HG03354 (cell line): ENCODE measurements around the gene LRP1B.

Experiments
- ATAC-seq: cut with Tn5 transposase; IDR thresholded peaks from one replicate; pipeline ENCODE4 v1.9.1; 2021; ENCODE audit warnings: mild to moderate bottlenecking; ENCODE audit not compliant: unreplicated experiment, poor library complexity, severe bottlenecking

The LRP1B gene

DNA sequence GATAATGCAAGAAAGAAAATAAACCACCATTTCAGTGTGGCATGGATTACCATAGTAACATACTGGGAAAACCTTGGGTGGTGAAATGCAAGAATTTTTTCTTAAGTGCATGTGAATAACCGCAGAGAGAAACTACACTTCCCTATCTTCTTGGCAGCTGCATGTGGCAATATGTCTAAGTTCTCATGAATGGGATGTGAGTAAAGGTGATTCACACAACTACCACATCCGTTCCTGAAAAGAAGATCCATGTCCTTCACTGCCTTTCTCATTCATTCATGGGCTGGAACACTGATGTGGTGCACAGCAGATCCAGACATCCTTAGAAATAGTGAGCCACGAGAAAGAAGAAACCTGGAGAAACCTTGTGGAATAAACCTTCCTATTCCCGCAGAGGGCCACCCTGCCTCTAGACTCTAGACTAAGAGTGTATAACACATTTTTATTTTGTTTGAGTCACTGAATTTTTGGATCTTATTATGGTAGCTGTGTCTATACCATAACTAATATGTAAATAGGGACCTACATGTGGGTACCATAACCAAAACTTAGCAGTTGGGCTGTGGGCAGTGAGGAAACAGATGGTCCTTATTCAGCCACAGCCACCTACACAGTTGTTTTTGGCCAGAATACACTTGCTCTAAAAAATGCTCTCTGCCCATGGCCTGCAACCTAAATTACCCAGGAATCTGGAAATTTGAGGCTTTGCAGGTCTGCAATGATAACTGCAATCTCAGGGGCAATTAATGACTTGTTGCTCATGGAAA lies 573.3 kb downstream of the LRP1B start:
- ATAC-seq, result peak; percentile 44

DNA sequence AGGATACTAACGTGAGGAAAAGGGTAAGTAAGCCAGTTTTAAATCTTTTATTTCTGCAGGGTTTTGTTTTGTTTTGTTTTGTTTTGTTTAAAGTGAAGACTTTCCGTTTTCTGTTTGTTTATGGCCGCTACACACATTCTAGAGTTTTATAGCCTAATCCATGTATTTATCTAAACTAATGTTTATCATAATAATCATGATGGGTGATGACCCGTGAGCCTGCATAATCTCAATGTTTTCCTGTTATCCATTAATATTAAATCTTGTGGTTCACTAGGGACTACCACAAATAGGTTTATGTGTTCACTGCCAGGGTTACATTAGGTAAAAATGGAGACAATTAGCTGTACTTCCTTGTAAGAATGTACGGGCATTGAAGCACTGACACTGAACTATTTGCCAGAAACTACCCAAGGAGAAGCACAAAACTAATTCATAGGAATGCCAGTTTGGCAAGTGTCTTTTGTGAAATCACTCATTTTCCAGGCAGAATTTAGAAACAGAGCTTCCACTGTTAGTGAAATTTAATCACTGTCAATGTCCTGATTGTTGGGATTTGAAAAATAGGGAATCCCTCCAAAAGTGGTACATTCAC lies 574.8 kb downstream of the LRP1B start:
- ATAC-seq, result no peak

DNA sequence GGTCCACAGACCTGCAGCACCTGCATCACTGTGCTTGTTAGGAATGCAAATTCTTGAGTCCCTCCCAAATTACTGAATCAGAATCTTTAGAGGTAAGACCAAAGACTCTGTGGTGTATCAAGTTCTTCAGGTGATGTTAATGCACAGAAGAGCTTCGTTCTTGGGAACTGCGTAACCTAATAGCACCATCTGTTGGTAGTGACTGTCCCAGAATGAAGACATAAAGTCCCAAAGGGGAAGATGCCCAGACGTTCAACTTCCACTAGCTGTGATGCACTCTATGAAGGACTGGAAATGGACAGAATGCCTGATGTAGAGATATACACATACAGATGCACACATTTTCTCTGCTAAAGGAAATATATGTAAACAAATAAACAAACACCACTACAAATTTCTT lies 576.0 kb downstream of the LRP1B start:
- peak; percentile 87 for ATAC-seq

DNA sequence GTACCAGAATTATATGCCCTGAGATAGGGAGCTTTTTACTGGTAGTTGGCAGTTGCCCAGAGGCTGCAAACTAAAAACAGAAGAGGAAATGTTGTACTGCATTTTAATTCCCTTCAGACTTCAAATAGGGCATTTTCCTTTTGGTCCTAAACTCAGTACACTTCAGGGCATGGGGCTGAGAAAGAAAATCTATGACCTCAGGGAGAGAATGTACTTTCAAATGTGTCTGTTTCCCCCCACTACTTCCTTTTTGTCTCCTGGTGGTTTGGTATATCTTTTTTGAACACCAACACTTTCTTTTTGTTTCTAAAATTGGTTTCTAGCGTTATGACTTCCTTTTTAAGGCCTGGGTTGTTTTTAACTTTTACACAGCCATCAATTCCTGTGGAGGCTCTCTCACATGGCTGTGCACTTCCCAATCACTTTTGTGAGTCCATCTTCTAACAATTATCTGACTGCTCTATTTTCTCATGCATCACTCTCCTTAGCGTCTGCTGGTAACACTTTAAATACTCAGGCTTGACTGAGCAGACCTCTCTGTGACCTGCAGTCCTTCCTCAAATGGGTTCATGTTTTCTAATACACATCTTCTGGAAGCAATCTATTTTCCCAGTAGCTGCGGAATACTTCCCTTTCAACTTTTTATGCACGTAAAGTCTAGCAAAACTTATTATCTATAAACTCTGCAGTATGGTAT lies 596.0 kb downstream of the LRP1B start:
- peak; percentile 91 for ATAC-seq

DNA sequence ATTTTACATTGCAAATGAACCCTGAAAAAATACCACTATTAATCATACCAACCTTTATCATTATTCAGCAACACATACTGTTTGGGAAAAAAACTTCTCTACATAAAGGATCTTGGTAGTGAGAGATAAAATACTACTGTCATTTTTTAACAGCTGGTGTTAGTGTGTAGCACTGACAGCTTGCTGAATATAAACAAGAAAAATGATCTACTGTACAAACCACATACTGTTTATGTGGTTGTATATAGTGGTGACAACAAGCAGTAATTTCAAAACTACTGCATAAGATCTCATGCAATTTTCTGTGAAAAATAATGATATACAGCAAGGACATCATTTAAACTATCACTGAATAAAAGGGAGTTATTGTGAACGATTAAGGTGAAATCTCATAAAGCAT lies 601.2 kb downstream of the LRP1B start:
- ATAC-seq, result no peak

DNA sequence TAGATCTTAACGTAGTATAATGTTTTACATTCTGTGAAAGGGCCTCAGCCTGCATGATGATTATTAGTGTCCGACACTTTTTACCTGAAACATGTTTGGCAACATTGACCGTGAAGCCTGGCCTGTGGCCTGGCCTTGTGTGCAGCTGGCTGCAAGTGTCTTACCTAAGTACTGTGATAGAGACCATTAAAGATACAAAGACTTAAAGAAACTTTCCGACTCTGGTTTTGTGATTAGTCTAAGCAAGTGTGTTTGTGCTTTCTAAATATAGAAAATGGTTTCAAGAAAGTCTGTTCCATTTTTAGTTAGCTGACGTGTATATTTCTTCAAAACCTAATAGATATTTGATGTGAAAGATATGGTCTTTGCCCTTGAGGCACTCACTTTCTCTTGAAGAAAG lies 601.8 kb downstream of the LRP1B start:
- peak; percentile 47 for ATAC-seq

DNA sequence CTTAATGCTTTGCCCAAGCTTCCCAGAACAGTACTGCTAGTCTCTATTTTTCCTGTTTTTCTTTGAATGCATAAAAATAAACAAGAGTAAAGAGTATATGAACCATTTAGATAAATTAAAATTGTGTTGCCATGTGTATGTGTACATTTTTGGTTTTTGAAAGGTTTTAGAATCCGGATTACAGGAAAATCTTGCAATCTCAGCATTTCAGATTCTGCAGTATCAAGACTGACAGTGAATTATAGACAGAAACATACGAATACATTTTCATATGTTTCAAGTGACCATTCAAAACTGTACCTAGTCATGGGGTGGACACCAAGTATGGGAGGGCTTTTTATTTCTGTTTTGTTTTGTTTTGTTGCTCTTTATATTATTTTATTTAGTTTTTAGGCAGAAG lies 604.1 kb downstream of the LRP1B start:
- no peak for ATAC-seq

DNA sequence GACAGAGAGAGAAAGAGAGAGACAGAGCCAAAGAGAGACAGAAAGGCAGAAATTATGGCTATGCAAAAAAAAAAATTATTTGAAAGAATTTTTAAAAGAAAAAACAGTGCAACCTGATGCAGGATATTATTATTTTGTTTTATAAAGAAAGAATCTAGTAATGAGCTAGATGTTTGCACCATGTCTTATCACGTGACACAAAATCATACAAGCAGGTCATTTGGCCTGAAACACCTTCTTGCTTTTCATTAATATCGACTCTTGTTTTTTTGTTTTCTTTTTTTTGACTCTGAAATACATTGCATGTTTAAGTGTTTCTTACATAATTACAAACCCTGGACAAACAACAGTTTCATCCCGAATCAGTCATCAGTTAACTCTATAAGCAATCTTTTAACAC lies 606.0 kb downstream of the LRP1B start:
- ATAC-seq, result no peak

DNA sequence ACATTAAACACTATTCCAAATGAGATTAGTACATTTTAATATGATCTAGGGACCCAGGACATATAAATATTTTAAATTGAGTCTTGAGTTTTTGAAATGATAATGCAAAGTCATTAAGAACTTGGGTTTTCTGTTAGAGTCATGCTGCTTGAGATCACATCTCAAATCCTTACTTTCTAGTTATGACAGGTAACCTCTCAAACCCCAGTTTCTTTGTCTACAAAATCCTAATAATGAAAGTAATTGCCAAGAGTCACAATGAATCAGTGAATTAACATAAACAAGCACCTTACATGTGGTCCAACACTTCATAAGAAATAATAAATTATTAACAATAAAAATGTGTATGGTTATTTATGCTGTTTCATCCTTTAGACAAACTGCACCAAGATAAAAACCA lies 607.6 kb downstream of the LRP1B start:
- peak; percentile 81 for ATAC-seq

DNA sequence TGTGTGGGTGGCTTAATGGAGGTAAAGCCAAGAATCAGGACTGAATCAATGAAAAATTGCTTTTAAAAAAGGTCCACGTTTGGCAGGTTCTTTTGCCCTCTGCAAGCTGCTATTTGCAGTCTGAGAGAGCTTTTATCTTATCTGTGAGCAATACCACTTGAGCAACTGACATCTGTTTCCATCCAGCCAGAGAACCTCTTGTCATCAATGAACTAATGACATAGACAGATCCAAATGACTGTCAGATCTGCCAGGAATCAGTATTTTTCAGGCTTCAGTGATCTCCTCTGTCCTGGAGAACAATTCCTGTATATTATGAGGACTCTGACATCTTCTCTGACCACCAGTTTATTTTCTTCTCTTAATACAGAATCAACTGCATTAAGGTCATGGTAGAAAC lies 608.1 kb downstream of the LRP1B start:
- ATAC-seq, result no peak

DNA sequence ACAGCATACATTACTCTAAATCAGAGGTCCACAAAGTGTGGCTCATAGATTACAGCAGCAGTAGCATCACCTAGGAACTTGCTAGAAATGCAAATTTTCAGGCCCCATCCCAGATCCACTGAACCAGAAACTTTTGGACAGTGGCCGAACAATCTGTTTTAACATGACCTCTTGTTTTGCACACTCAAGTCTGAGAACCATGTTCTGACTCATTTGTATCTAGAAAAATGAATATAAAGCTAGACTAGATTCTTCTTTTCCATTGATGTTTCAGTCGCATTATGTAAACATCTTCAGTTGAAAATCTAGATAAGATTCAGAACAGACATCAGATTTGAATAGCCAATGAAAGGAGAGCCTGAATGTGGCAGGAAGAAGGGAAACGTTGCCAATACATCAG lies 608.8 kb downstream of the LRP1B start:
- no peak for ATAC-seq

DNA sequence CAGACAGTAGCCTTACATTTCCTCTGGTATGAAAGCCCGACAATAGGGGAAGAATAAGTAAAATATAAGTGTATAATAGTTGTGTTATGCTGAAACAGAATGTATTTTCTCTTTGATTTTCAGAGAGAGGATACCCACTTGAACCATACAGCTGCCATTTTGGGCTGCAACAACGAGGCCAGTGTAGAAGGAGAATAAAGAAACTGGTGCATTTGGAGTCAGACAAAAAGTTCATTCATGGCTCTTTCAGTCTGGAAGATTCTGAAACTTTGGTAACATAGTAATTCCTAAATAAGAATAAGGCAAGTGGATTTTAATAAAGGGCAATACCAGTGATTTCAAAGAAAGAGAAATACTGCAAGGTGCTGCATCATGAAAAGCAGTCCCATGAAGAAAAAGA lies 610.9 kb downstream of the LRP1B start:
- ATAC-seq, result no peak

DNA sequence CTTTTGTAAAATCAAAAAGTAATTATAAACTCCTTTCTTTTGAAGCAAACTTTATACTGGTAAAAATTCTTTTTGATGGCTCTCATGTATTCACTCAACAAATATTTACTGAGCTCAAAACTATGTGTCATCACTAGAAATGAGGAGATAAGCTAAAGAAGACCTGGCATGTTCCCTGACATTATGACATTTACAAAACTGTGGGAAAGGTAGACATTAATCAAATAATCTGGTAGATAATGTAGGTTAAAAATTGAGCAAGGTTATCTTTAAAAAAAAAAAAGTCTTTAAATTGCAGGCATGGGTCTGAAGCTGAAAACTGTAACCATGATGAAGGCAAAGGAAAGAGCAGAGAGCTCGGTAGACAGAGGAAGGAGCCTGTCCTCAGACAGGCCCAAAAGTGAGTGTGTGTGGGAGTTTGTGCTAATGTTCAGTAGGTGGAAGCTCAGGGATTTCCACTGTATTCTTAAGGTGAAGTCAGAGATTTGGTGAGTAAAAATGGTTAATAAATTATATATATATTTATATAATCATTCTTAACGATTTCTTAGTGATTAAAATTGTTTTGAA lies 612.9 kb downstream of the LRP1B start:
- ATAC-seq, result no peak

DNA sequence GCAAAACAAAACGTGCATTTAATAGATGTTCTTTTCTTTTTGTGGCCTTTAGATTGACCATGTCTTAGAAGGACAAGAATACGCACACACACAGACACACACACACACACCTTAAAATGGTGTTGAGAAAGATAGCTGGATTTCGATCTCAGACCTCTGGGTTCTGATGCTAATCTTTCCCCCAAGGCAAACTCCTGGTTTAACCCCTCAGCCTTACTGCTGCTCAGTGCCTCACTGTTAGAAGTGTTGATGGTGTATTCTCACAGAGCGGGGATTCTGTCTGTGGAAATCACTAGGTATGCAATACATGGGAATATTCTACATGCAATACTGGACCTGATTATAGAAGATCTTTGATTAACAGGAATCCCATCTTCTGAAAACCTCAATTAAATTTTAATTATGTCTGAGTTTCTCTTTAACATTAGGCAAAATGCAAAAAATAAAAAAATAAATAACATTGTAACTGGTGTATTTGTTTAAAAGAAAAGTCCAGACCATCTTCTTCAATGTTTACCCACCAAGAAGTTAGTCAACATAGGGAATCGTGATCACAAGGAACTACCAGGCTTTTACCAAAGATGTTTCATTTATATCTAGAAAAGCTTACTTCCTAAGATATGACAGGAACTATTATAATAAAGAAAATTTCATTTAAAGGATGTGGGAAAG lies 613.5 kb downstream of the LRP1B start:
- no peak for ATAC-seq

DNA sequence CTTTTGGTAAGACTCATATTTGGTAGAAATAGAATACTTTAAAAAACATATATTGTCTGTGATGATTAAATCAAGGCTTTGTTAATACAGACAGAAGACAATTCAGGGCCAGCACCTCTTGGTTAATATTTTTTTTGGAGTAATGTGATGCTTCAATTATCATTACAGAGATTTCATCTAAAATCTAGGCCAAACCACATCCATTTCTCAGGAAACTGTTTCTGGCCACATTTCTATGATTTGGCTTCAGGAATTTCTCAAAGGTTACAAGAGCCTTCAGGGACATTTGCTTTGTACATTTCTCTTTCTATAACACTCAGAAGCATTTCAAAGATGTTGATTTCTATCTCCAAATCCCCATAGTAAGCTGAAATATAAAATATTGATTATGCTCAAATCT lies 614.9 kb downstream of the LRP1B start:
- no peak for ATAC-seq

DNA sequence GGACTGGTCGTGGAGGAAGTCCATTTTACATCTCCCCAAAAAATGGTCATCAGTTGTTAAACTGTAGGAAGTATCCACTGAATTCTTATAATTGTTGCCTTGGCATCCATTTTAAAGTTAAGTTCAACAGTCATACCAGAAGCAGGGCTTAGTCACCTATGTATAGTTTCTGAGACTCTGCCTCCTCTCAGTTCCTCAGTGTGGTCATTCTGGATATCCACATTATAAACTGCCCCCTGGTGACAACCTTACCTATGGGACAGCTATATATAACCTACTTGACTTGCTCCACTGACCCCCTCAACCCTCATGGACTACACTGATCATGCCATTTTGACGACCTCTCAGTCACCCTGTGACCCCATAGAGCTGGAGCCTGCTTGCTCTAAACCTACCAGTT lies 617.0 kb downstream of the LRP1B start:
- ATAC-seq, result peak; percentile 100

DNA sequence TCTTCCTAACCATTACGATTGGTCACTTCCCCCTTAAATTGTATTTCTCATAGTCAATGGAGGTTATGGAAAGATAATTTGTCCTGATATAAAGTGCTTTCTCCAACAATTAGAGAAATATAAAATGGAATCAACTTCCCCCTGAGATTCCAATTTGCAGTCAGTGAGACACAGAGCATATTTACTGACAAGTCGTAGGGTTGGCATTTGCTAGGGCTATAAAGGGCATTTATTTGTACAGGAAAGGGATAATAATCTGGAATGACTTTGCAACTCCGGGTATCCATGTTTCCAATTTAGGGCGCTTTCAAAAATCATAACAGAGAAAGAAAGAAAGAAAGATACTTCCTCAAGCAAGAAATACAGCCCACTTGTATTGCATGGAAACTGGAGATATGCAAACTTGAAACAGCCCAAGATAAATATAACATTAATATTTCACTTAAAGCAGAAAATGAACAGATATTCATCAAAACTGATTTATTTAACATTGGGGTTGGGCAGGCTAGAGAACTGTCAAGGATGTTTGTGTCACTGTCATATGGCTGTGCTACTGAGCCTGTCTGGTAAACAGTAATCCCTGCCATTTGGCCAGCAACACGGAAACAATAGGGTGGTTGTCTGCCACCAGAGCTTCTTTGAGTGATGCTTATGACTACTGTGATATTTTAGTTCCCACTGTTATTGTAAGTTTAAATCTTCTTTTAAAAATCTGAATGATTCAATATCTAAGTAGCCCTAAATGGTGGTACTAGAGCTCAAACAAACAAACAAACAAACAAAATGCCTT lies 621.8 kb downstream of the LRP1B start:
- ATAC-seq, result no peak

DNA sequence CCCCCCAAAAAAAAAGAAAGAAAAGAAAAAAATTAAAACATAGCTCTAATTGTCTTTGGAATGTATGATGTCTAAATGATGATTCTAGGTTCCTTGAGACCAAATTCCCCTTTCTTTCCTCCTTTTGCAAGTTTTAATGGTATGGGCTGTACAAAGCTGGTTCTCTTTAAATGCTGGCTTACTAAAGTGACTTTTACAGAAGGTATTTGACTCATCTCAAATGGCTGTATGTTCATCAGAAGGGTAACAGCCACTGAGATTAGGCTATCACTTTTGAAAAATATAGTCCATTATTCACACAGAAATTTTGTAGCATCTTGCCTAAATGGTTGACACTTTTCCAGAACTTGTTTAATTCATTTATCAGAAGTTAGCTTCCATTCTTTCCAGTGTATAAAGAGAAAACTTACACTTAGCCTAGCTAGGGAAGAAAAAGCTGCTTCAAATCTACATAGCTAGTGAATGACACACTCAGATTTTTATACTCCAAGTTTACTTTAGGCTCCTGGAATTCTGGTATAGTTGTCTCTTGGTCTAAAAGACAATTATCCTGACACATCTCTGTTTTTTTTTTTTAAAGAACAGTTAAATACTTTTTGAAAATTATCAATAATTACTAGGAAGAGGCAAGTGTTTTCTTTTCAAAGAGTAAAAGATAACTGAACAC lies 622.6 kb downstream of the LRP1B start:
- ATAC-seq, result no peak

DNA sequence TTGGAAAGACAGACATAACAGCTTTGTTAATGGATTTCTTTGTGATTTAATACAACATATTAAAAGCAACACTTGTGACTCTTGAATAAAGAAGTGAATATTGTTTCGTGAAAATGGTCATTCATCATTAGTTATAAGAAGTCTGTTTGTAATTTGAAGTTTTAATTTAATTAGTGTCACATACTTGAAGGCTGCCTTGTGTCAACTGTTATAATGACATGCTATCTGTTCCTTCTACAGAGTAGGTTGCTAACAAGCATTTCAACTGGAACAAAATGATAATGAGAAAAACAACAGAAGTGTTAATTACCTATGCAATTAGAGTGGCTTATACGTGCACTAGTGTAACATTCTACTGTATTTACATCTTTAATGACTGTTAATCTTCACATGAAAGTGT lies 624.7 kb downstream of the LRP1B start:
- no peak for ATAC-seq
